Activated T-helper 17 cell treated with anti-CD3 and anti-CD28 coated beads, Interleukin-2, amount 50 U/mL, for 72 hours (primary cell): ENCODE results near the gene UTS2B. TPM values are rescaled to one million over a fixed set of nuclear protein-coding genes. Genes with fewer than 3 reads are reported as not detected.
A peak's percentile ranks its signal among the peaks of the same experiment; 100 is the strongest.

ENCODE experiments used
- ATAC-seq: fragments of 150-1000 bp; cut with Tn5 transposase; replicated peaks from 2 replicates; pipeline ENCODE4 v1.10.0; 2021; ENCODE audit warnings: mild to moderate bottlenecking, moderate library complexity
- H3K27ac Mint-ChIP-seq: one replicate; pipeline ENCODE4 v1.8.0; 2022; ENCODE audit warnings: mixed read lengths
- H3K27me3 Mint-ChIP-seq: one replicate; pipeline ENCODE4 v1.8.0; 2022; ENCODE audit warnings: mixed read lengths
- H3K36me3 Mint-ChIP-seq: one replicate; pipeline ENCODE4 v1.8.0; 2022; ENCODE audit warnings: low read depth, mild to moderate bottlenecking, mixed read lengths
- H3K4me1 Mint-ChIP-seq: one replicate; pipeline ENCODE4 v1.8.0; 2022; ENCODE audit warnings: mixed read lengths
- H3K4me3 Mint-ChIP-seq: one replicate; pipeline ENCODE4 v1.8.0; 2022; ENCODE audit warnings: mild to moderate bottlenecking, mixed read lengths
- H3K9me3 Mint-ChIP-seq: one replicate; pipeline ENCODE4 v1.8.0; 2022; ENCODE audit warnings: mixed read lengths
- total RNA-seq, 2 donors: library from RNA; stranded (reverse); gene quantifications; one replicate each; pipeline ENCODE4 v1.2.3, GENCODE V29; 2022

Gene UTS2B
- total RNA-seq, 2 donors from 2014 or later = not detected

DNA sequence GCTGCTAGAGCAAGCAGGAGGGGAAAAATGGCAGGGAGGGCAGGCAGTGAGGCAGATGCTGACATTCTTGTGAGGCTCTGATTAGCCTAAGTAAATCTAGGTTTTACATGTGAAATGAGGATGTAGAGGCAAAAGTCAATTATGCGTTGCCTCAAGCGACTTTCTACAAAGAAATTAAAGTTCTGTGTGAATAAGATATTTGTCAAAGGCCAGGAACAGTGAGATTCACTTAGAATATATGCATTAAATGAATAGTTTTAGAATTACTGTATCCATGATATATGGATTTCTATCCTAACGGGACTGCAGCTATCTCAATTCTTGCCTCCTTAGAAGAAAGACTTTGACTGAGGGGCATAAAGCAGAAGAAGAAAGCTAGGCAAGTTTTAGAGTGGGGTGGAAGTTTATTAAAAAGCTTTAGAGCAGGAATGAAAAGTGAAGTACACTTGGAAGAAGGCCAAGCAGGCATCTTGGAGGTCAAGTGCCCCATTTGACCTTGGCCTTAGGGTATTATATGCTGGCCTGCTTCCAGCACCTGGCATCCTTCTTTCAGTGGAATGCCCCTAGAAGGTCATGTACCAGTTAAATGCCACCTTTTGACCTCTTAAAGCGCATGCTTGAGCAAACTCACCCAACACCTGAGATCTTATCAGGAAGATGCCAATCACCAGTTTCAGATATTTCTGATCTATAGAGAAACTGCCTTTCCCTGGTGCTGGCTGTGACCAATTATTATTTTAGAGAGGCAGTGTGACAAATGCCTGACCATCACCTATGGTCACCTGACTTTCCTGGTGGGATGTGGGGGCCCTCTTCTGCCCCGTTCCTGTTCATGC, 93.1 kb downstream of the UTS2B start:
- no peaks in the 10 kb centered on the region for H3K27me3 Mint-ChIP-seq
- H3K4me1 Mint-ChIP-seq = no peaks in the 10 kb centered on the region
- no peak overlapping the region for H3K27ac Mint-ChIP-seq
- H3K36me3 Mint-ChIP-seq = no peaks in the 10 kb centered on the region
- H3K9me3 Mint-ChIP-seq = no peaks in the 10 kb centered on the region
- ATAC-seq = no peak
- no peak overlapping the region for H3K4me3 Mint-ChIP-seq

DNA sequence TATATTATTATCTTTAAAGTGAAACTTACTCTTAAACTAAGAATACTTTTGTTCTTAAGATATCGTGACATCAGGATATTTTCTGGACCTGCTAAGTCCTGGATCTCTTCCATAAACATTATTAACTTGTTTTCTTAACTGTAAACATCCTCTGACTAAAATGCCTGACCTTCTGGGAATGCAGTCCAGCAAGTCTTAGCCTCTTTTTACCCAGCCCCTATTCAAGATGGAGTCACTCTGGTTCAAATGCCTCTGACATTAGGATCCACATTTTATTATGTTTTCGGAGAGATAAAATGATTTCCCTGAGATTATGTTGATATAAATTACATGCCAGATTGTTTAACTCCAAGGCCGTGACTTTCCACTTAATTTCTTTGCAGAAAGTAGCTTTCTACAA, 93.7 kb downstream of the UTS2B start:
- no peaks in the 10 kb centered on the region for H3K4me1 Mint-ChIP-seq
- H3K4me3 Mint-ChIP-seq = no peak overlapping the region
- H3K27me3 Mint-ChIP-seq = no peaks in the 10 kb centered on the region
- H3K9me3 Mint-ChIP-seq = no peaks in the 10 kb centered on the region
- H3K36me3 Mint-ChIP-seq = no peaks in the 10 kb centered on the region
- ATAC-seq = no peak
- no peak overlapping the region for H3K27ac Mint-ChIP-seq

DNA sequence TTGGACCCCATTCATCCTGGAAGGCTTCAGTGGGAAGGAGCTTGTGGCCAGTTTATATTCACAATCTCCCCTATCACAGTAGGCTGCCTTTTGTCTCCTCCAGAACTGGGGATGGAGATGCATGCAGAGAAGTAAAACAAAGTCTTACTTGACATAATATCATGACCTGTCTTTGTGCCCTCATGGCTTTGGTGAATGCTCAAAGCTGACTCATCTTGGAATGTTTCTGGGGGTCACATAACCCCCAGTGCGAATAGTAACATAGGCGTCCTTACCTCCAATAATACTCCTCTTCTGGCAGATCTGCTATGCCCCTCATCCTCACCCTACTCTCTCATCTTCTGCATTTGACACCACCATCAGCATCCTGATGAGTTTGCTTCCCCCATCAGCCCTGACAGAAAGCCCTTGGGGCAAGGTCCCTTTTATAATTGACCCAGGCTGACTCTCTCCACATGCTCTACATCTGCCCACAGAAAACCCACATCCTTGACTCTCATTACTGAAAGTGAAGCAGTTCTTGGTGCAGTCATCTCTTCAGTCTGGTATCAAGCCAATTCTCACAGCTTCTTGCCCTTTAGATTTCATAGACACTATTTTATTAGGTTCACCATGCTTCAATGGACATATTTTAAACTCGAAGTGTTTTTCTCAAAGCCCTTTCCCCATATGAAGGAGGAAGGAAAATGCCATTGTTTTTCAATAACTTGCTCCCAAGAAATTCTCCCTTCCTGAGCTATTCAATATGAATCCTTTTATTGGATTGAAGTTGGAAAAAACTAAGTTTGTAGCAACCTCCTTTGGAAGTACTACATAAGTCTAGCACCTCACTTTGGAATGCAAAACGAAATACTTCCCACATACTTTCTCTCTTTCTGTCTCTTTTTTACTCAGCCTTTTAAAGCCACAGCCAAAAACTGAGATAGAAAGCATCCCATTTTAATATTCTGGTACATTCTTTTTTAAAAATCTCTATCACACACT, 94.7 kb downstream of the UTS2B start:
- Mint-ChIP-seq H3K36me3 (no peaks in the 10 kb centered on the region), H3K4me3 (no peak overlapping the region), H3K27me3 (no peaks in the 10 kb centered on the region), H3K9me3 (no peaks in the 10 kb centered on the region), H3K27ac (no peak overlapping the region), H3K4me1 (no peaks in the 10 kb centered on the region)
- peak; percentile 60 for ATAC-seq

DNA sequence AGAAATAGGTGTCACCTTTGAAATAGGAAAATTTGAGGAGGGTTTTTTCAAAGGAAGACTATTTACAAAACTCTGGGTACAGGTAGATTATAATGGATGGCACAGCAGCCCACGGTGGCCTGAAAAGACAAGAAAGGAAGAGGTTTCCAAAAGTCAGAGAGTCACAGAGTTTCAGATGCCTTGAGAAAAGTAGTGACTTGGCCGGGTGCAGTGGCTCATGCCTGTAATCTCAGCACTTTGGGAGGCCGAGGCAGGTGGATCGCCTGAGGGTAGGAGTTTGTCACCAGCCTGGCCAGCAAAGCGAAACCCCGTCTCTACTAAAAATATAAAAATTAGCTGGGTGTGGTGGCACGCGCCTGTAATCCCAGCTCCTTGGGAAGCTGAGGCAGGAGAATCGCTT, 96.1 kb downstream of the UTS2B start:
- H3K36me3 Mint-ChIP-seq = no peaks in the 10 kb centered on the region
- no peaks in the 10 kb centered on the region for H3K27me3 Mint-ChIP-seq
- H3K4me1 Mint-ChIP-seq = no peaks in the 10 kb centered on the region
- H3K27ac Mint-ChIP-seq = no peak overlapping the region
- ATAC-seq = no peak
- no peak overlapping the region for H3K4me3 Mint-ChIP-seq
- no peaks in the 10 kb centered on the region for H3K9me3 Mint-ChIP-seq

DNA sequence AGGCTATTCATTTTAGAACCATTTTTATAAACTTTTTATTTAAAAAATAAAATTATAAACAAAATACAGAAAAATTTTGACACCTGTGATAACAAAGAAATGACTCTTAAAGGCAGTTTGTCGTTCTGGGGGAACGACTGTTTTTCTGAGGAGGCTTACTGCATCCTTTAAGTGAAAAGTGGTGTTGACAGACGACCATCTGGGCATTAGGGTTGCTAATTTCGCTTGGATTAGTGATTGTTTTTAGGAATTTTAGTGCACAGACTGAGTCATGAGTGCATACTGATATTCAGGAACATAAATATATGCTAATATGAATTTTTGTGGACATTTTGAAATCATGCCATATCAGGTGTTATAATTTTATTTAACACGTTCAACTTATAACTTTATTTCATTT, 102.8 kb downstream of the UTS2B start:
- no peaks in the 10 kb centered on the region for H3K9me3 Mint-ChIP-seq
- H3K4me1 Mint-ChIP-seq = no peaks in the 10 kb centered on the region
- no peak overlapping the region for H3K4me3 Mint-ChIP-seq
- H3K27me3 Mint-ChIP-seq = no peaks in the 10 kb centered on the region
- ATAC-seq = no peak
- no peak overlapping the region for H3K27ac Mint-ChIP-seq
- H3K36me3 Mint-ChIP-seq = no peaks in the 10 kb centered on the region

DNA sequence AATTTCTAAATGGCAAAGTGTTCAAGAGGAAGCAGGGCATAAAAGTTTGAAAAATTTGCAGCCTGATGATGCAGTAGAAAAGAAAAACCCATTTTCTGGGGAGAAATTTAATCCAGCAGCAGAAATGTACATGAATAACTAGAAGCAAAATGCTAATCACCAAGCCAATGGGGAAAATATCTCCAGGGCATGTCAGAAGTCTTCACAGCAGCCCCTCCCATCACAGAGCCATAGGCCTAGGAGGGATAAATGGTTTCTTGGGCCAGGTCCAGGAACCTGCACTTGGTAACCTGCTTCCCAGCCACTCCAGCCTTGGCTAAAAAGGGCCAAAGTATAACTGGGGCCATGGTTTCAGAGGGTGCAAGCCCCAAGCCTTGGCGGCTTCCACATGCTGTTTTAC, 108.7 kb downstream of the UTS2B start:
- no peaks in the 10 kb centered on the region for H3K4me1 Mint-ChIP-seq
- H3K4me3 Mint-ChIP-seq = no peak overlapping the region
- H3K9me3 Mint-ChIP-seq = peaks cover 13% of the 10 kb centered on the region
- H3K27me3 Mint-ChIP-seq = peaks cover 5% of the 10 kb centered on the region
- no peaks in the 10 kb centered on the region for H3K36me3 Mint-ChIP-seq
- no peak overlapping the region for H3K27ac Mint-ChIP-seq
- no peak for ATAC-seq

DNA sequence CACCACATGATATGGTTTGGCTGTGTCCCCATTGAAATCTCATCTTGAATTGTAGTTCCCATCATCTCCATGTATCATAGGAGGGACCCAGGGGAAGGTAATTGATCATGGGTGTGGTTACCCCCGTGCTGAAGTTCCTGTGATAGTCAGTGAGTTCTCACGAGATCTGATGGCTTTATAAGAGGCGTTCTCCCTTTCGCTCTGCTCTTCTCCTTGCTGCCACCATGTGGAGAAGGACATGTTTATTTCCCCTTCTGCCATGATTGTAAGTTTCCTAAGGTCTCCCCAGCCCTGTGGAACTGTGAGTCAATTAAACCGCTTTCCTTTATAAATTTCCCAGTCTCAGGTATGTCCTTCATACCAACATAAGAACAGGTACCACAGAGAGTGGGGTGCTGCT, 109.4 kb downstream of the UTS2B start:
- ATAC-seq = no peak
- Mint-ChIP-seq H3K9me3 (peaks cover 13% of the 10 kb centered on the region), H3K4me1 (no peaks in the 10 kb centered on the region), H3K36me3 (no peaks in the 10 kb centered on the region), H3K4me3 (no peak overlapping the region), H3K27ac (no peak overlapping the region), H3K27me3 (peaks cover 5% of the 10 kb centered on the region)

DNA sequence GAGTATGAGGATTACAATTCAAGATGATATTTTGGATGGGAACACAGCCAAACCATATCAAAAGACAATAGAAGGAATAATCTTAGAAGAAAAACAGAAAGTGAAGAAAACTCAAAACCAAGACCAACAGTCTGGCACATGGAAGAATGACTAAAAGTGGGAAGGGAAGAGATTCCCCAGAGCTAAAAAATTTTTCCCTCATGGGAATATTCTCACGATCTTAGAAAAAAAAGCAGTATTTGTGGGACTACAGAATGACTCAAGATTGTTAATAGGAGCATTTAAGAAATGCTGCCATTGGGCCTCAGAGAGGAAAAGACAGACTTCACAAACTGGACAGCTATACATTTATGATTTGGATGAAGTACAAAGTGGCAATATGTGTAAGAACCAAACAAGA, 113.0 kb downstream of the UTS2B start:
- Mint-ChIP-seq H3K27ac (no peak overlapping the region), H3K4me3 (no peak overlapping the region), H3K27me3 (peaks cover 5% of the 10 kb centered on the region), H3K4me1 (no peaks in the 10 kb centered on the region), H3K9me3 (peaks cover 13% of the 10 kb centered on the region), H3K36me3 (no peaks in the 10 kb centered on the region)
- ATAC-seq = no peak

Other genes with a start within 250 kb of the UTS2B start
- not detected for gene OSTN, start 131.3 kb downstream of the UTS2B start, total RNA-seq
- gene CCDC50, start 1.1 kb downstream of the UTS2B start, total RNA-seq = 10 to 100 TPM; 12.6 to 14.6 TPM
- gene PYDC2, start 130.6 kb upstream of the UTS2B start, total RNA-seq = not detected